Fibroblast of lung (primary cell): Measurements from ENCODE around the gene LPAR4. TPM values are rescaled to one million over a fixed set of nuclear protein-coding genes. Genes with fewer than 3 reads are reported as not detected.
A peak's percentile ranks its signal among the peaks of the same experiment; 100 is the strongest.

Experiments used
- DNase-seq, 2 donors: peaks; one replicate each; pipeline versions ENCODE4 v3.0.0 to v3.0.0-alpha.2; 2010; ENCODE audit warnings: low read depth in 2 of 2
- H2AFZ ChIP-seq: 2 replicates; pipeline ENCODE4 v1.5.1; 2012; ENCODE audit warnings: low read length, control low read depth, inconsistent platforms
- H3K27ac ChIP-seq: 2 replicates; pipeline ENCODE4 v1.5.1; 2011; ENCODE audit warnings: low read length, control low read depth; ENCODE audit not compliant: insufficient read depth
- H3K27me3 ChIP-seq: 2 replicates; pipeline ENCODE4 v1.5.1; 2011; ENCODE audit warnings: mild to moderate bottlenecking, low read length; ENCODE audit not compliant: control insufficient read depth, insufficient read depth
- H3K36me3 ChIP-seq: 2 replicates; pipeline ENCODE4 v1.5.1; 2011; ENCODE audit warnings: low read length; ENCODE audit not compliant: control insufficient read depth, insufficient read depth
- H3K4me1 ChIP-seq: 2 replicates; pipeline ENCODE4 v1.5.1; 2011; ENCODE audit warnings: low read length; ENCODE audit not compliant: control insufficient read depth, insufficient read depth; ENCODE audit errors: extremely low read depth
- H3K4me2 ChIP-seq: 2 replicates; pipeline ENCODE4 v1.5.1; 2011; ENCODE audit warnings: low read length, control low read depth; ENCODE audit not compliant: insufficient read depth; ENCODE audit errors: extremely low read depth
- H3K4me3 ChIP-seq, 4 experiments: fragments of 200-600 bp in 1 of 4; sonication (generic) in 1 of 4; replicated peaks in 1 of 4; 2 replicates each; pipeline ENCODE4 v1.5.1; 2011 to 2016; ENCODE audit warnings: low read length in 4 of 4, low read depth in 3 of 4, mild to moderate bottlenecking in 3 of 4, control low read depth in 2 of 4, inconsistent platforms in 1 of 4, mixed read lengths in 1 of 4; ENCODE audit not compliant: insufficient read depth in 1 of 4; ENCODE audit errors: control extremely low read depth in 1 of 4
- H3K79me2 ChIP-seq: 2 replicates; pipeline ENCODE4 v1.5.1; 2012; ENCODE audit warnings: mild to moderate bottlenecking, low read length, inconsistent platforms; ENCODE audit not compliant: control insufficient read depth, insufficient read depth
- H3K9ac ChIP-seq: 2 replicates; pipeline ENCODE4 v1.5.1; 2011; ENCODE audit warnings: mild to moderate bottlenecking, low read length, control low read depth; ENCODE audit not compliant: insufficient read depth
- H3K9me3 ChIP-seq: 2 replicates; pipeline ENCODE4 v1.5.1; 2012; ENCODE audit warnings: low read depth, low read length; ENCODE audit not compliant: control insufficient read depth, insufficient read depth
- H4K20me1 ChIP-seq: 2 replicates; pipeline ENCODE4 v1.5.1; 2011; ENCODE audit warnings: low read length; ENCODE audit not compliant: control insufficient read depth, insufficient read depth; ENCODE audit errors: extremely low read depth
- CTCF ChIP-seq, 2 donors: IDR thresholded peaks in 1 of 2; conservative IDR thresholded peaks in 1 of 2; 1 replicate in 1 of 2; 2 replicates in 1 of 2; pipeline ENCODE4 v1.5.1; 2011 to 2012; ENCODE audit warnings: low read length in 2 of 2, control low read depth in 1 of 2, inconsistent platforms in 1 of 2, low read depth in 1 of 2, mild to moderate bottlenecking in 1 of 2
- EZH2 ChIP-seq: IDR thresholded peaks from 2 replicates; pipeline ENCODE4 v1.5.1; 2012; ENCODE audit warnings: low read length, control low read depth, mild to moderate bottlenecking; ENCODE audit errors: missing control alignments
- polyA minus RNA-seq: library from RNA; depleted of rRNA, polyadenylated mRNA; stranded (reverse); fragments of >200 nt; gene quantifications from 2 replicates; pipeline ENCODE4 v1.2.3, GENCODE V29; 2011; ENCODE audit warnings: low replicate concordance
- polyA plus RNA-seq, 2 donors: library from polyadenylated mRNA; depleted of rRNA in 1 of 2; stranded (reverse) in 1 of 2; unstranded in 1 of 2; fragments of >200 nt; gene quantifications; 2 replicates each; pipeline ENCODE4 v1.2.1, GENCODE V29; 2011 to 2012; ENCODE audit warnings: missing spikeins in 1 of 2
- total RNA-seq: library from RNA; depleted of rRNA; stranded (reverse); fragments of >200 nt; gene quantifications from 2 replicates; pipeline ENCODE4 v1.2.1, GENCODE V29; 2014

Gene LPAR4
- total RNA-seq (0.50 and 0.51 TPM in 2 replicates), polyA plus RNA-seq (0.19 and 0.28 TPM in 2 replicates), polyA minus RNA-seq (not detected in 2 replicates)
- polyA plus RNA-seq (2012), result 0.24 and 0.27 TPM in 2 replicates

- Histone ChIP-seq H3K4me2 (peak within 1 kb of the TSS; percentile 80), H3K4me1 (no peaks in the 10 kb centered on the region), H4K20me1 (no peaks in the 10 kb centered on the region), H3K9me3 (no peaks in the 10 kb centered on the region), H3K27me3 (no peaks in the 10 kb centered on the region), H3K79me2 (no peaks in the 10 kb centered on the region), H3K4me3 (peak within 1 kb of the TSS; percentile 28 to 66 (median 40)), H3K36me3 (no peaks in the 10 kb centered on the region), H2AFZ (peak within 1 kb of the TSS; percentile 69), H3K9ac (no peak within 1 kb of the TSS), H3K27ac (no peak within 1 kb of the TSS)
- DNase-seq, result peak; percentile 18 to 42
- no peak for TF ChIP-seq EZH2
- no peak for TF ChIP-seq CTCF (conservative IDR thresholded peaks at IDR 0.05 in 1 of 2, IDR thresholded peaks at IDR 0.05 in 1 of 2; ENCODE audit: low read depth in 1 of 2, low read length in 2 of 2)
Observed at GRCh38 chrX:78747489-78747888, at the start of gene LPAR4. Gene LPAR4, plus strand, starts transcription at chrX:78747720. Its CDS starts 7,150 bp downstream, at chrX:78754870.

GRCh38 chrX:78706071-78706470 is 41.4 kb upstream of the LPAR4 start:
- H3K4me1 ChIP-seq, result no peaks in the 10 kb centered on the region
- no peak overlapping the region for H3K4me3 ChIP-seq
- no peak overlapping the region for H3K9ac ChIP-seq
- no peaks in the 10 kb centered on the region for H3K9me3 ChIP-seq
- TF ChIP-seq CTCF (conservative IDR thresholded peaks at IDR 0.05 in 1 of 2, IDR thresholded peaks at IDR 0.05 in 1 of 2; ENCODE audit: low read depth in 1 of 2, low read length in 2 of 2), result no peak
- TF ChIP-seq EZH2, result no peak
- no peak overlapping the region for H3K27ac ChIP-seq
- H4K20me1 ChIP-seq, result no peaks in the 10 kb centered on the region
- no peak overlapping the region for H2AFZ ChIP-seq
- no peaks in the 10 kb centered on the region for H3K36me3 ChIP-seq
- H3K27me3 ChIP-seq, result no peaks in the 10 kb centered on the region
- H3K4me2 ChIP-seq, result no peak overlapping the region
- H3K79me2 ChIP-seq, result no peaks in the 10 kb centered on the region
- no peak for DNase-seq

DNA sequence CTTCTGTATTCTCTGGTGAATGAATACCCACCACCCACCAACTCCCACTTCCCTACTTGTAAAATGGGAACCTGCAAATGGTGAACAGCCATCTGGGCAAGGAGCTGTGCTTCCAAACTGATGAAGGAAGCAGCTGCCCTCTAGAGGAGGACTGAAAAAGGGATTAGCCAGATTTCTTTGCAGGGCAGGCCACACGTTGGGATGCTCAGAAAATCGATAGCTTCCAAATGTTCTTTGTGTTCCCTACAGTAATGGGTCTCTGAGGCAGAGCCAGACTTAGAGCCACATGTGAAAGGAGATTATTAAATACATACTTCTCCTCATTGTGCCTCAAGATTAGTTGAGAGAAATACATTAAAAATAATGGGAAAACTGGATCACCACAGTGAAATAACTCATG is 39.3 kb upstream of the LPAR4 start:
- H3K9me3 ChIP-seq, result no peaks in the 10 kb centered on the region
- no peak overlapping the region for H3K9ac ChIP-seq
- DNase-seq, result peak; percentile 38 to 57
- H3K4me3 ChIP-seq, result no peak overlapping the region
- no peaks in the 10 kb centered on the region for H3K4me1 ChIP-seq
- H4K20me1 ChIP-seq, result no peaks in the 10 kb centered on the region
- H3K27ac ChIP-seq, result no peak overlapping the region
- H2AFZ ChIP-seq, result no peak overlapping the region
- no peak overlapping the region for H3K4me2 ChIP-seq
- H3K27me3 ChIP-seq, result no peaks in the 10 kb centered on the region
- no peaks in the 10 kb centered on the region for H3K36me3 ChIP-seq
- no peaks in the 10 kb centered on the region for H3K79me2 ChIP-seq
- TF ChIP-seq CTCF (conservative IDR thresholded peaks at IDR 0.05 in 1 of 2, IDR thresholded peaks at IDR 0.05 in 1 of 2; ENCODE audit: low read depth in 1 of 2, low read length in 2 of 2) (peak; percentile 53 to 54), EZH2 (no peak)
